Stimulated activated CD8-positive, alpha-beta memory T cell treated with anti-CD3 and anti-CD28 coated beads, Interleukin-4, amount 100 ng/mL, for 1 hour (primary cell): ENCODE data around the gene SPAG7.

Experiments
- DNase-seq, 2 donors: peaks; one replicate each; pipeline ENCODE4 v3.0.0-alpha.2; 2020; ENCODE audit warnings: low read depth in 2 of 2, low spot score in 1 of 2

Gene SPAG7

GRCh38 chr17:4967539-4968485, at the start of gene SPAG7:
TSS of gene SPAG7 (minus strand) at chr17:4967817. CDS start at chr17:4967804, 13 bp downstream.
- peak; percentile 85 to 89 for DNase-seq

GRCh38 chr17:5014357-5014756, 46.7 kb upstream of the SPAG7 start:
- no peak for DNase-seq

GRCh38 chr17:5011928-5012327, 44.3 kb upstream of the SPAG7 start:
- DNase-seq = no peak

GRCh38 chr17:5003214-5003867, 35.7 kb upstream of the SPAG7 start:
- DNase-seq = no peak

- no peak for DNase-seq
Observed at GRCh38 chr17:5002121-5002788, 34.6 kb upstream of the SPAG7 start.

- DNase-seq = no peak
Observed at GRCh38 chr17:5000237-5000639, 32.6 kb upstream of the SPAG7 start.

GRCh38 chr17:4999430-5000093, 31.9 kb upstream of the SPAG7 start:
- DNase-seq = no peak

- DNase-seq = no peak
Observed at GRCh38 chr17:4998732-4999429, 31.3 kb upstream of the SPAG7 start.

GRCh38 chr17:4998027-4998731, 30.6 kb upstream of the SPAG7 start:
- no peak for DNase-seq

- peak; percentile 73 to 84 for DNase-seq
Observed at GRCh38 chr17:4997302-4998026, 29.8 kb upstream of the SPAG7 start, which contains the start of the genes INCA1 and KIF1C. TSS of gene INCA1 (minus strand) at chr17:4997522. CDS start at chr17:4994437, 3,085 bp downstream. TSS of gene KIF1C (plus strand) at chr17:4997950. CDS start at chr17:5000247, 2,297 bp downstream.

- DNase-seq = no peak
Observed at GRCh38 chr17:4994081-4994595, 26.5 kb upstream of the SPAG7 start.

- no peak for DNase-seq
Observed at GRCh38 chr17:4987767-4988567, 20.4 kb upstream of the SPAG7 start.

GRCh38 chr17:4986951-4987766, 19.5 kb upstream of the SPAG7 start, which contains the start of gene CAMTA2:
TSS of gene CAMTA2 (minus strand) at chr17:4987675. CDS start at chr17:4986222, 1,453 bp downstream.
- peak; percentile 75 to 77 for DNase-seq

- DNase-seq = no peak
Observed at GRCh38 chr17:4986403-4986802, 18.8 kb upstream of the SPAG7 start.

- DNase-seq = no peak
Observed at GRCh38 chr17:4982305-4982704, 14.7 kb upstream of the SPAG7 start.

- DNase-seq = no peak
Observed at GRCh38 chr17:4980644-4981216, 13.1 kb upstream of the SPAG7 start.

GRCh38 chr17:4978726-4979125, 11.1 kb upstream of the SPAG7 start:
- DNase-seq = no peak
